ENCODE measurements around the gene DDRGK1.

GRCh38 chr20:3174442-3175261 lies 29.8 kb downstream of the DDRGK1 start:
- TF ChIP-seq POLR2A (IDR thresholded peaks at IDR 0.05): no peak
- TF ChIP-seq, protein P1, sequence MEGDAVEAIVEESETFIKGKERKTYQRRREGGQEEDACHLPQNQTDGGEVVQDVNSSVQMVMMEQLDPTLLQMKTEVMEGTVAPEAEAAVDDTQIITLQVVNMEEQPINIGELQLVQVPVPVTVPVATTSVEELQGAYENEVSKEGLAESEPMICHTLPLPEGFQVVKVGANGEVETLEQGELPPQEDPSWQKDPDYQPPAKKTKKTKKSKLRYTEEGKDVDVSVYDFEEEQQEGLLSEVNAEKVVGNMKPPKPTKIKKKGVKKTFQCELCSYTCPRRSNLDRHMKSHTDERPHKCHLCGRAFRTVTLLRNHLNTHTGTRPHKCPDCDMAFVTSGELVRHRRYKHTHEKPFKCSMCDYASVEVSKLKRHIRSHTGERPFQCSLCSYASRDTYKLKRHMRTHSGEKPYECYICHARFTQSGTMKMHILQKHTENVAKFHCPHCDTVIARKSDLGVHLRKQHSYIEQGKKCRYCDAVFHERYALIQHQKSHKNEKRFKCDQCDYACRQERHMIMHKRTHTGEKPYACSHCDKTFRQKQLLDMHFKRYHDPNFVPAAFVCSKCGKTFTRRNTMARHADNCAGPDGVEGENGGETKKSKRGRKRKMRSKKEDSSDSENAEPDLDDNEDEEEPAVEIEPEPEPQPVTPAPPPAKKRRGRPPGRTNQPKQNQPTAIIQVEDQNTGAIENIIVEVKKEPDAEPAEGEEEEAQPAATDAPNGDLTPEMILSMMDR (IDR thresholded peaks at IDR 0.05): no peak

Data from uterus (tissue), 2 donors.